ENCODE data around the gene KLHL21.

- no peak for TF ChIP-seq EZH2 (IDR thresholded peaks at IDR 0.05; ENCODE audit: insufficient read depth, poor library complexity, severe bottlenecking)
- no peak for TF ChIP-seq EZH2phosphoT487 (IDR thresholded peaks at IDR 0.05; ENCODE audit: insufficient read depth, low read depth)
Observed at GRCh38 chr1:6580119-6580592, 22.5 kb downstream of the KLHL21 start.

All from GM23248 (cell line).